ENCODE data around the gene NUAK1.

NUAK1 gene

GRCh38 chr12:106115440-106115839 lies 23.3 kb downstream of the NUAK1 start:
- Histone ChIP-seq H4K20me1 (ENCODE audit: insufficient read depth, low read length) (no peaks in the 10 kb centered on the region), H3K9ac (ENCODE audit: low read length) (no peak overlapping the region), H3K79me2 (ENCODE audit: low read length) (no peaks in the 10 kb centered on the region), H3K4me1 (ENCODE audit: low read length) (peaks cover 8% of the 10 kb centered on the region), H2AFZ (ENCODE audit: low read depth, low read length) (no peak overlapping the region), H3K27me3 (ENCODE audit: low read depth, low read length) (peaks cover 10% of the 10 kb centered on the region), H3K4me3 (ENCODE audit: low read length) (no peak overlapping the region), H3K36me3 (replicated peaks; ENCODE audit: low read depth, low read length) (no peaks in the 10 kb centered on the region), H3K4me2 (ENCODE audit: low read length) (no peak overlapping the region), H3K27ac (ENCODE audit: low read length) (no peak overlapping the region), H3K9me3 (ENCODE audit: insufficient read depth, low read length) (no peaks in the 10 kb centered on the region)
- TF ChIP-seq CTCF (IDR thresholded peaks at IDR 0.05; ENCODE audit: low read depth, low read length) (no peak), EZH2phosphoT487 (IDR thresholded peaks at IDR 0.05; ENCODE audit: low read depth) (no peak)

GRCh38 chr12:106114447-106115068 lies 24.2 kb downstream of the NUAK1 start:
- H3K27ac ChIP-seq (ENCODE audit: low read length): no peak overlapping the region
- no peaks in the 10 kb centered on the region for H3K9me3 ChIP-seq (ENCODE audit: insufficient read depth, low read length)
- no peaks in the 10 kb centered on the region for H3K79me2 ChIP-seq (ENCODE audit: low read length)
- no peaks in the 10 kb centered on the region for H4K20me1 ChIP-seq (ENCODE audit: insufficient read depth, low read length)
- no peak overlapping the region for H2AFZ ChIP-seq (ENCODE audit: low read depth, low read length)
- no peak overlapping the region for H3K9ac ChIP-seq (ENCODE audit: low read length)
- H3K4me2 ChIP-seq (ENCODE audit: low read length): no peak overlapping the region
- no peak for TF ChIP-seq EZH2phosphoT487 (IDR thresholded peaks at IDR 0.05; ENCODE audit: low read depth)
- TF ChIP-seq CTCF (IDR thresholded peaks at IDR 0.05; ENCODE audit: low read depth, low read length): no peak
- no peak overlapping the region for H3K4me3 ChIP-seq (ENCODE audit: low read length)
- no peaks in the 10 kb centered on the region for H3K36me3 ChIP-seq (replicated peaks; ENCODE audit: low read depth, low read length)
- peaks cover 17% of the 10 kb centered on the region for H3K27me3 ChIP-seq (ENCODE audit: low read depth, low read length)
- H3K4me1 ChIP-seq (ENCODE audit: low read length): peaks cover 10% of the 10 kb centered on the region

- Histone ChIP-seq H3K27me3 (ENCODE audit: low read depth, low read length) (peaks cover 19% of the 10 kb centered on the region), H2AFZ (ENCODE audit: low read depth, low read length) (no peak overlapping the region), H3K9me3 (ENCODE audit: insufficient read depth, low read length) (no peaks in the 10 kb centered on the region), H3K4me3 (ENCODE audit: low read length) (no peak overlapping the region), H3K4me1 (ENCODE audit: low read length) (peaks cover 10% of the 10 kb centered on the region), H3K9ac (ENCODE audit: low read length) (no peak overlapping the region), H4K20me1 (ENCODE audit: insufficient read depth, low read length) (no peaks in the 10 kb centered on the region), H3K79me2 (ENCODE audit: low read length) (no peaks in the 10 kb centered on the region), H3K4me2 (ENCODE audit: low read length) (no peak overlapping the region), H3K27ac (ENCODE audit: low read length) (no peak overlapping the region), H3K36me3 (replicated peaks; ENCODE audit: low read depth, low read length) (no peaks in the 10 kb centered on the region)
- no peak for TF ChIP-seq EZH2phosphoT487 (IDR thresholded peaks at IDR 0.05; ENCODE audit: low read depth)
- no peak for TF ChIP-seq CTCF (IDR thresholded peaks at IDR 0.05; ENCODE audit: low read depth, low read length)
Measured at GRCh38 chr12:106113824-106114446, 24.8 kb downstream of the NUAK1 start.

GRCh38 chr12:106113446-106113823 lies 25.3 kb downstream of the NUAK1 start:
- Histone ChIP-seq H4K20me1 (ENCODE audit: insufficient read depth, low read length) (no peaks in the 10 kb centered on the region), H3K79me2 (ENCODE audit: low read length) (no peaks in the 10 kb centered on the region), H3K4me2 (ENCODE audit: low read length) (no peak overlapping the region), H2AFZ (ENCODE audit: low read depth, low read length) (no peak overlapping the region), H3K36me3 (replicated peaks; ENCODE audit: low read depth, low read length) (no peaks in the 10 kb centered on the region), H3K9ac (ENCODE audit: low read length) (no peak overlapping the region), H3K4me3 (ENCODE audit: low read length) (no peak overlapping the region), H3K4me1 (ENCODE audit: low read length) (peaks cover 10% of the 10 kb centered on the region), H3K27ac (ENCODE audit: low read length) (no peak overlapping the region), H3K9me3 (ENCODE audit: insufficient read depth, low read length) (no peaks in the 10 kb centered on the region), H3K27me3 (ENCODE audit: low read depth, low read length) (peaks cover 16% of the 10 kb centered on the region)
- no peak for TF ChIP-seq EZH2phosphoT487 (IDR thresholded peaks at IDR 0.05; ENCODE audit: low read depth)
- peak; percentile 8; the same call in 1 of the 2 replicates for TF ChIP-seq CTCF (IDR thresholded peaks at IDR 0.05; ENCODE audit: low read depth, low read length)

Data from OCI-LY3 (cell line).